ENCODE measurements around the gene MAP1LC3A.
"Not testable (repeated sequence)": the region's sequence is repeated elsewhere in the genome, so short reads cannot be mapped to it uniquely, and the experiment has no call there.

Gene MAP1LC3A

DNA sequence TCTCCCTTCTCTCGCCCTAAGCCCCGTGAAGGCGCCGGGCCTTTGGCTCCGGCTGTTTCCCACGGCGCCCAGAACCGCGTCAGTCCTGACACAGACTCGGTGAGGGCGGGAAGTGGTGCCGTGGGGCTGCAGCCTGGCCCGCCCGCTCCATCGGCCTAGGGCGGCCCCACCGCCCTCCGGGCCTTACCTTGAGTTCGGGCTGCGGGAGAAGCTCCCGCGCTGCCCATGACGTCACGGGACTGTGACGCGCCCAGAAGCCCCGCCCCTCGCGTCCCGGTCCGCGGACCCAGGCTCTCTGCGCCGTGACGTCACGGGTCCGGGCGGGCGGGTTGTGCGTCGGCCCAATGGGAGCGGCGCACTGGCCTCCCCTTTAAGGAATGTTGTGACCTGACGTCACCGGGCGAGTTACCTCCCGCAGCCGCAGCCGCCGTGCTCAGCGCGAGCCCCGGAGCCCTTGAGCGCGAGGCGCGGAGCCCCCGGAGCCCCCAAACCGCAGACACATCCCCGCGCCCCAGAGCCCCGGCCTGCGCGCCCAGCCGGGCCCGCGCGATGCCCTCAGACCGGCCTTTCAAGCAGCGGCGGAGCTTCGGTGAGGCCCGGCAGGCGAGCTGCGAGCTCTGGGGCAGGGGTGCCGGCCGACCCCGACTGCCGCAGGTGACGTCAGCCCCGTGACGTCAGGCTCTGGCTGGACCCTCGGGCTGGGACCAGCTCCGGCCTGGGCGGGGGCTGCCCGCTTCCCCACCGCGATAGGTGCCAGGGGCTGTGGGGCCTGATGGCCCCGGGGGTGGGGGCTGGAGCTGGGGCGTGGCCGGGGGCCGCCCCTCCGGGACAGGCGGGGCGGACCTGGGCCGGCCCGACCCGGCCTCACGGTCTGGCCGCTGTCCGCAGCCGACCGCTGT lies at the start of gene MAP1LC3A:
Gene MAP1LC3A, plus strand, starts transcription at position 399 of the 899 bp plus-strand sequence. Its CDS starts 151 bp downstream, at position 550.
- DNase-seq: peak; percentile 84

DNA sequence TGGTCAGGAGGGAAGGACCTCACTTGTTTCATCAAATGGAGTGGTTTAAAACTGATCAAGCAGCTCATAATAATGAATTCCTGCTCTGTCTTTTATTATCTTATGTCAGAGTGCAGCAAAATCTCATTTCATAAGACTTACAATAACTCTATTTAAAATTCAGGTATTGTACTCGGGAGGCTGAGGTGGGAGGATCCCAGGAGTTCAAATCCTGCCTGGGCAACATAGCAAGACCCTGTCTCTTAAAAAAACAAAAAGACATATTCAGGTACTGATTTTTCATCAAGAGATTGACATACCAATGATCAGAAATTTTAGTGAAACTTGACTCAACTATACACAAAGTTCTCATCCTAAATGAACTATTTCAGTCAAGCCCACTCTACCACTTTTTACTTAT lies 47.9 kb upstream of the MAP1LC3A start:
- DNase-seq: no peak

DNA sequence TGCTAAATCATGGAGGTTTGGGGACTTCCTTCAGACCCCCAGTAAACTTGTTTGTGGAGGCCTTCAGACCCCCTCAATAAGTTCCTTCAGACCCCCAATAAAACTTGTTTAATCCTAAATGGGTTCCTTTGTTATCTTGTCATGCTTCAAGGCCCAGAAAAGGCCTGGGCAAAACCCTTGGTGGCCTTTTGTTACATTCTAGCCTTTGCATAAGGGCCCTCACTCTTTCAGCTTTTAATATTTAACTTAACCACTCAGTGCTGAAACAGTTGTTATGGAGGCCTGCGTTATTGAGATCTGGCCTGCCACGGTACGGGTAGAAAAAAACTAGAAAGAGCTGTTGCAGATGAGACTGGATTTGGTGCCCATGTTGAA lies 46.6 kb upstream of the MAP1LC3A start:
- no peak for DNase-seq

DNA sequence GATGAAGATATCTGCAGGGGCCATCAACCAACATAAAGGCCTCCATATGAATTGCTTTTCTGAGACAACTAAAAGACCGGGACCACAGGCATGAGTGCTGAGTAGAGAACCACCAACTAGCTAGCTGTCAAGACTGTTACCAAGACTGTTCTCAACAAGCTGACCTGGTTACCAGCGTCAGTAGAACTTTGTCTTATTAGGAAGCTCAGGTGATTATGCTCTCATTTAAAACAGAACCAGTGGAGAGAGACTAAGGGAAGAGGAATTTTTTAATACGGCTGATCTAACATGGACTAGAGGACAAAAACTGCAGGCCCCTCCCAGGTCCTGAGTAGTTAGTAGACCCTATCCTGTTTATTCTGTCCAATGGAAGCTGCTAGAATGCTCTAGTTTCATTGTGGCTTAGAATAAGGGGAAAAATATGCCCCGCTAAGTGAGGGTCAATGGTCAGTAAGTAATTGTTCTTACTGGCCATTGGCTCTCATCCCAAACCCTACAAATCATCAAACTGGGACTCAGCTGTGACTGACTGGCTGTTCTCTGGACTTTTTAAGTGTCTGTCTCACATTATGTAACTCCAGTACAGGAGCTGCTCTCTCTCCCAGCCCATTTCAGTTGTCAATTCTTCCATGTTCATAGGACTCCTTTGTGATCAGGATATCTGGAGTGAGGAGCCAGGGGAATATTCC lies 46.1 kb upstream of the MAP1LC3A start:
- no peak for DNase-seq

DNA sequence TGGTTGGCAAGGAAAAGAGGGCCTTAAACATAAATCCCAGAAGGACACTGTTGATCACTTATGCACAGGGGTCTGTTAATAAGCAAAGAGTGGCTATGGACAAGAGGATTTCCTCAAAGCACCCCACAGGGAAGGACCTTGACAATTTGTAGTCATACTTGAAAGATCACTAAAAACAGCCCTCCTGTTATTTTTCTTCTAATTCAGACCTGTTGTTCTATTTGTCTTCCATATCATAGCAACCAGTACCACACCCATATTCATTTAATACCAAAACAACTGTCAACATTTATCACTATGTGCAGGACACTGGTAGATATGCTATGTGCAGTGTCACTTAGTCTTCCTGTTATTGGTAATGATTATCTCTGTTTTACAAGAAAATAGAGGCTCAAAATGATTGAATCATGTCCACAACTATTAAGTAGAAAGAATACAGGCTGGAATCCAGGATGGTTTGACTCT lies 45.5 kb upstream of the MAP1LC3A start:
- DNase-seq: no peak

DNA sequence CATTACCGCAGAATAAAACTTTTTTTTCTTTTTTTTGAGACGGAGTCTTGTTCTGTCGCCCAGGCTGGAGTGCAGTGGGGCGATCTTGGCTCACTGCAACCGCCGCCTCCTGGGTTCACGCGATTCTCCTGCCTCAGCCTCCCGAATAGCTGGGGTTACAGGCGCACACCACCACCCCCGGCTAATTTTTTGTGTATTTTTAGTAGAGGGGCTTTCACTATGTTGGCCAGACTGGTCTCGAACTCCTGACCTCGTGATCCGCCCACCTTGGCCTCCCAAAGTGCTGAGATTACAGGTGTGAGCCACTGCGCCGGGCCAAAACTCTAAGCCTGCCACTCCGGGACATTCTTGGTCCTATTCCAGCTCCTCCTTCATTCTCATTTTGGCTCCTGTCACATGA lies 44.5 kb upstream of the MAP1LC3A start:
- not testable (repeated sequence) for DNase-seq

DNA sequence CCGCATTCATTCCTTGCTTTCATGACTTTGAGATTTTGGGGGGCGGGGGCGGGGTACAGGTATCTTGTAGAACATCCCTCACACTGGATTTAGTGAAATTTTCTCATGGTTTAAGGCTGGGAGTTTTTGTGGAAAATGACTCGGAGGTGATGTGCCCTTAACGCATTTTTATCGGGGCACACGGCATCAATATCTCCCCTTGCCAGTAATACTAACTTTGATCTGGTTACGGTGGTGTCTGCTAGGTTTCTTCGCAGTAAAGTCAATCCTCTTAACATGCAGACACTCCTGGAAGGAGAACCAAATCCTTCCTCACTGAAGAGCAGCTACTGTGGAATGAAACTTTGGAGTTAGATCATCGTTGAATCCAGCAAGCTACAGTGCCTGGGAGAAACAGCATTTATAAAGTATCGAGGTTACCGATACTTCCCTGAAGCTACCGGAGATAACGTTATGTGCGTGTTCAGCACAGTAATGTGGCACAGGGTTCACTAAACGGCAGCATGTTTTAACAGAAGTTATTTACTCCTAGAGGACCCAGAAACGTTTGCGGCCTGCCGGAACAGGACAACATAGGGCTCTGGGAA lies 43.5 kb upstream of the MAP1LC3A start:
- DNase-seq: no peak

DNA sequence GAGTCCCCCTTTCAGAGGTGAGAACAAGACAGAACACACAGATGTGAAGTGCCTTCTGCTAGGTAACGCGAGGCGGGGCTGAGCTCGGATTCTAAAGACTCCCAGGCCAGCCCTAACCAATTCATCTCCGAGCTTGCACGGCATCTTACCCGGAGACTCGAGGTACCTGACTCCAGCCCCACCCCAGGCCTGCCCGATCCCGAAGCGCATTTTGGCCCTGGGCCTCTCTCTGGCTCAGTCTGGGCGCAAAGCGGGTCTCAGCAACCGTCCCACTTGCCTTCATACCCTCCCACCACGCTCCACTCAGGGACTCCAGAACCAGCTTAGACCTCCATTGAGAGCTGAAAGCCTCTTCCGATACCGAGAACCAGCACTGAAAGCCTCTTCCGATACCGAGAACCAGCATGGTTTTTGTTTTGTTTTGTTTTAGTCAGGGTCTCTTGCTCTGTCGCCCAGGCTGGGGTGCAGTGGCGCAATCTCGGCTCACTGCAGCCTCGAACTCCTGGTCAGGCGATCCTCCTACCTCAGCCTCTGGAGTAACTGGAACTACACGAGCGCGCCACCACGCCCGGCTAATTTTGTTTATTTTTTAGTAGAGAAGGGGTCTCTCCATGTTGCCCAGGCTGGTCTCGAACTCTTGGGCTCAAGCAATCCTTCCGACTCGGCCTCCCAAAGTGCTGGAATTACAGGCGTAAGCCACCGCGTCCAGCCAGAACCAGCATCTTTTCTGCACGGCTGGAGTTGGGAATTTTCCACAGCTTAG lies 42.9 kb upstream of the MAP1LC3A start:
- peak; percentile 71 for DNase-seq

DNA sequence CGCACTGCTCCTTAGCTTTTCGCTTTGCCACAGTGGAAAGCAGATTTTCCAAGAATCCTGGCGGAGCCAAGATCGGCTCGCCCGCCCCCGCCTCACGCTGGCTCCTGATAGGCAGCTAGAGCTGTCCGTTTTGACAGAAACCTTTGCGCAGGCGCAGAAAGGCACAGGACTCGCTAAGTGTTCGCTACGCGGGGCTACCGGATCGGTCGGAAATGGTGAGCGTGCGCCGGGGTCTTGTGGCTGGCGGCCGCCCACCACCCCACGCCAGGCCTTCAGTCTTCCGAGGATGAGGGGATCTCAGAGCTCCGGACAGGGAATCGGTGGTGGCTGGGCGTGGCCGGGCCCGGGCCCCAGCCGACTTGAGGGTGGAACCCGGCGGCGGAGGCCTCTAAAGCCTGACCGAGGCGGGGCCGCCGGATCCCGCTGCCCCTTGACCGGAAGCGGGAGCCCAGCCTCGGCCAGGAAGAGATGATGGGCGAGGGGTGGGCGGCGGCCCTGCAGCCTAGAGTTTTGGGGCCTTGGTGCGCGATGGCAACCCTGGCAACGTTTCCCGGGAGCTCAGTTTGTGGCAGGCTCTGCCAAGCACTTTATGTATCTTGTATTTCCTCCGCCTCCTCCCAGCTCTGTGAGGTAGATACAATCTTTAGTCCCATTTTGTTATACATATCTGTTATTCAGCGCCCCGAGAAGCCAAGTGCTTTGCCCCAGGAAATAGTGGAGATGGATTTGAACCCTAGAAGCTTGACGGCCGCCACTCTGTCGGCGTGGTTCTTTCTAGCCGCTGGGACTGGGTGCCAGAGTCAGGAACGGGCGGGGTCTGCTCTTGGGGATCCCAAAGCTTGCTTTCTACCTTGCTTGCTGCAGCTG lies 42.0 kb upstream of the MAP1LC3A start, which contains the start of gene DYNLRB1:
Gene DYNLRB1, plus strand, starts transcription at position 176 of the 867 bp plus-strand sequence. Its CDS starts 37 bp downstream, at position 213.
- DNase-seq: peak; percentile 94

DNA sequence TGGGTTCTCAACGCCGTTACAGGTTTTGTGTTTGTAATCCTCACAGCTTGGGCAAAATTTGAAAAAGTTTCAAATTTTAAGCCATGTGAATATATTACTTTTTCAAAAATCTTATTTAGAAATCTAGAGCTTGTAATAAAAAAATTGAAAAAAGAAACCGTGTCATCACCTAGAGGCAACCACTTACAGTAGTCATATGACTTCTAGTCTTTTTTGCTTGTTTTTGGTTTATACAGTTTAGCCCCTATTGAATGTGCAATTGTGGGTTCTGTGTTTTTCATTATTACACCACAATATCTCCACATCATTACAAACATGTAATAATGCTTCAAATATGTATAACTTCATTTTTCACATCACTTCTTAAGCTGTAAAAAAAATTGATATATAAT lies 41.4 kb upstream of the MAP1LC3A start:
- no peak for DNase-seq

DNA sequence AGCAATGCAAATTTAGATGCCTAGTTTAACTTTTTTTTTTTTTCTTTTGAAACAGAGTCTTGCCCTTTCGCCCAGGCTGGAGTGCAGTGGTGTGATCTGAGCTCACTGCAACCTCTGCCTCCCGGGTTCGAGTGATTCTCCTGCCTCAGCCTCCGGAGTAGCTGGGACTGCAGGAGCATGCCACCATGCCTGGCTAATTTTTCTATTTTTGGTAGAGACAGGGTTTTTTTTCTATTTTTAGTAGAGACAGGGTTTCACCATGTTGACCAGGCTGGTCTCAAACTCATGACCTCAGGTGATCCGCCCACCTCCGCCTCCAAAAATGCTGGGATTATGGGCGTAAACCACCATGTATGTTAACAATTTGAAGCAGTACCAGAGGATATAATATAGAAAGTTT lies 39.7 kb upstream of the MAP1LC3A start:
- DNase-seq: not testable (repeated sequence)

DNA sequence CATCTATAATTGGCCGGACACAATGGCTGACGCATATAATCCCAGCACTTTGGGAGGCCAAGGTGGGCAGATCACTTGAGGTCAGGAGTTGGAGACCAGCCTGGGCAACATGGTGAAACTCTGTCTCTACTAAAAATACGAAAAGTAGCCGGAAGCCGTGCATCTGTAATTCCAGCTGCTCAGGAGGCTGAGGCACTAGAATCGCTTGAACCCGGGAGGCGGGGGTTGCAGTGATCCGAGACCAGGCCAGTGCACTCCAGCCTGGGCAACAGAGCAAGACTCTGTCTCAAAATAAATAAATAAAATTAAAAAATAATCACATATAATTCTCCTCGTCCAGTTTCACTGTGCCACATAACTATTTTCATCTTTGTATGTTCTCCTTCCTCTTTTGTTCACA lies 38.7 kb upstream of the MAP1LC3A start:
- not testable (repeated sequence) for DNase-seq

DNA sequence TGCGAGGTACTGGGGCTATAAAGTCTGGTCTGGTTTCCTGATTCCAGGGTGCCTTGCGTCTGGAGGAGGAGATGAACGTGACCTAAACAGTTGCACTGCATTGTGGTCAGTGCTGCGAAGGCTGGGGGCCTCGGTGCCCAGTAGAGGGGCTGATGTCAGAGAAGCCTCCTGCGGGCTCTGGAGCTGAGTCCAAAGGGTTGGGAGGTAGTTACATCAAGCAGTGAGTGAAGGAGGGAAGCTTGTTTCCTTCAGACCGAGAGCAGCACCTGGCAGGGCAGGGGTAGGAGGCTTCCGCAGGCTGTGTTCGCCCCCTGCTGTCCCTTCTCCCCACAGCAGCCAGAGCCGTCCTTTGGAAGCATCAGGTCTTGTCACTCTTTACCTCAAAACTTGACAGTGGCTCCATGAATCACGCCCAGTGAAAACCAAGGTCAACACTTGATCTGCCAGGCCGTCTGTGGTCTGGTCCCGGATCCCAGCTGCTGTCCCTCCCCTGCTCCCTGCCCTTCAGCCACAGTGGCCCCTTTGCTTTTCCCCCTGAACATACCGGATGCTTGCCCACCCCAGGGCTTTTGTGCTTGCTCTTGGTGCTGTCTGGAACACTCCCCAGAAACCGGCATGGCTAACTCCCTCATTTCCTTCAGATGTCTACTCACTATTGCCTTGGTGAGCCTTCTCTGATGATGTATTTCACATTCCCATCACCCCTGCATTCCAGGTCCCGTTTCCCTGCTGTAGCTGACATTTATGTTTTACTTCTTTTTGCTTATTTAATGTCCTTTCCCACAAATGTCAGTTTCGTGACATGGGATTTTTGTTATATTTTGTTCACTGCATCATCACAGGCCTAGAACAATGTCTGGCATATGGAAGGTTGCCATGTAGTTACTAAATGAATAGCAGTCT lies 35.3 kb upstream of the MAP1LC3A start:
- peak; percentile 3 for DNase-seq

DNA sequence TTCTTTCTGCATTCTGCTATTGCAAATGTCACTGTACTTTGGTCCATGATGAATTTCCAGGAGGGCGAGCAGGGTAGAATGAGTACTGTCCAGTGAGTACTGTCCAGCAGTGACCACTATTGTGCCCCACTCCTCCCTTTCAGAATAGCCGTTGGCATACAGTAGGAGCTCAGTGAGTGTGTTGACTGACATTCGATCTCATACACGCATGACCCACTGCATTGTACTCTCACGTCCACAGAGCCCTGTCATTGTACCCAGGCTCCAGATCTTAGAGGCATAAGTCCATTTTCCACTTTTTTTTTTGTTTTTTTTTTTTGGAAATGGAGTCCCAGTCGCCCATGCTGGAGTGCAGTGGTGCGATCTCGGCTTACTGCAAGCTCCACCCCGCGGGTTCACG lies 34.1 kb upstream of the MAP1LC3A start:
- DNase-seq: no peak

DNA sequence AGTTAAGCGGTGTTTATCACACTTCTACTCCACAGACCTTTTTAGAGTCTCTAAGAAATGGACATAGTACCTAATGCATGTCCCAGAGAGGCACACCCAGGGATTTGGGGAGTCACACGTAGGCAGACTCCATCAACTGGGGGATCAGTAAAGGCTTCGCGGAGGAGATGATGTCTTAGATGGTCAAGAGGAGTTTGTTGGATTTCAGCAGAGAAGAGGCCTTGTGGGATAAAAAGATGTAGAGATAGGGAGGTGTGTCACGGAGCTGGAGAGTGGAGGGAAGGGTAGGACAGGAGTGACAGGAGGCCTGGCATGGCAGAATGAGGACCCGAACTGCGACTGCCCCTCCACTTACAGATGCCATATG lies 33.2 kb upstream of the MAP1LC3A start:
- DNase-seq: no peak

DNA sequence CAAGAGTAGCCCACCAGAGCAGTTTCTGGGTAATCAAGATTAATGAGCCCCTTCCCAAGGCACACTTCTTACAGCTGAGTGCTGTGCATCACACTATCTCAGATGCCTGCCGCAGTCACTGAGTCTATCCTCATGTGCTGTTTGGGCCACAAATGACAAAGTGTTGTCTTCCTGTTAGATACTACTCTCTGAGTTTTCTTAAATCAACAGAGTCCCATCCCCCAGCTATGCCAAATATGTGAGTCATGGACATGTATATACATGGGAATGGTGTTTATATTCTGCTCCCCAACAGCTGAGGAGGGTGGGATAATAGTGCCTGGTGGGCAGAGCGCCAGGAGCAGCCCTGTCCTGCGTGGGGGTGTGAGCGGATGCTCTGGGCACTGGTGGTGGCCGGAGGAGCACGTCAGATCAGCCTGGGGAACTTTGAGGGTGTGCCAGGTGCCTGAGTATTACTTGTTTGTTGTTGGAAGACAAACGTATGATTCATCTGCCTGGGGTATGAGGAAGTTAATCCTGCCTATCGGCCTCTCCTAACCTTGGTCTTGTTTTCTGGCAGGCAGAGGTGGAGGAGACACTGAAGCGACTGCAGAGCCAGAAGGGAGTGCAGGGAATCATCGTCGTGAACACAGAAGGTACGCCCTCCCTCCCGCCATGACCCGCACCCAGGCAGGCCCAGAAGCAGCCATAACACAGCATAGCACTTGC lies 32.7 kb upstream of the MAP1LC3A start:
- no peak for DNase-seq

DNA sequence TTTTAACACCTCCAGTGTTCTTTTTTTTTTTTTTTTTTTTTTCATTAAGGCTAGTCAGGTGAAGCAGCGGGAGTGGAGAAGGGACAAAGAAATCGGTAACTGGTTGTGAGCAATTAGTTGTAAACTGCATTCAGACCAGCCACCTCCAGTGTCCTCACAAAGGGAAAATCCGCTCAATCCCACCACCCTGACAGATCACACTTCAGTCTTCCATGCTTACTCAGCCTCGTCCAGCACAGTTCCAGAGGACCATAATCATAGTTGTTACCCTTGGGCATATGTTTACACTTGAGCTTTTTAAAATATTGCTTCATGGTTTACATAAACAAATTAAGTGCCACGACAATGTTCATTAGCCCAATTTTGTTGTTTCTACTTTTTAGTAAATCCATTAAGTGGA lies 32.1 kb upstream of the MAP1LC3A start:
- DNase-seq: no peak

DNA sequence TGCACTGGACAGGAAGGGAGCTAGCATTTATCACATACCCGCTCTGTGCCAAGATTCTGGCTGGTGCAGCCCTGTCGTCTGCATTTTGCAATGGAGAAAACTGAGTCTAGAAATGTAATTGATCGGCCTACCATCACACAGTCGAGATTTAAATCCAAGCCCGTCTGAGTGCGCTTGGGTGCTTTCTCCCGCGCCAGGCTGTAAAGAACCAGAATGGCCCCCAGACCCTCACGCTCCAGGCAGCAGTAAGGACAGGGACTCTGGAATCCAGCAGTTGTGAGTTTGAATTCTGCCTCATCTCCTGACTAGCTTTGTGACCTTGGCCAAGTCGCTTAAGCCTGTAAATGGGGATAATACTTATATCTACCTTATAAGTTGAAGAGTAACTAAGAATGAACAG lies 31.5 kb upstream of the MAP1LC3A start:
- no peak for DNase-seq

DNA sequence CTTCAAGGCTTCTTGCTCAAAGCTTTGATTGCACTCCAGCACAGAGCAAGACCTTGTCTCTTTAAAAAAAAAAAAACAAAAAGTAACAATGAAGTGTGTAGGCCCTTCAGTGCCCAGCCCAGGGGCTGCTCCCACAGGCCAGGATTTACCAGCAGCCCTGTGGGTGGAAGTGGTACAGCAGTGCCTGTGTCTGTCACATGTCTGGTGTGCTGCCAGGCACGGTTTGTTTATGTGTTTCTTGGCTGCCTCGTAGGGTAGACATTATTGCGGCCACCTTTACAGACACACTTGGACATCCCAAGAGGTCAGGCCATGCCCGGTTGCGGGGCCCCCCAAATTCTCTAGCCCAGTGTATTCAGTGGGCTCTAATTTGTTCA lies 29.6 kb upstream of the MAP1LC3A start:
- no peak for DNase-seq

DNA sequence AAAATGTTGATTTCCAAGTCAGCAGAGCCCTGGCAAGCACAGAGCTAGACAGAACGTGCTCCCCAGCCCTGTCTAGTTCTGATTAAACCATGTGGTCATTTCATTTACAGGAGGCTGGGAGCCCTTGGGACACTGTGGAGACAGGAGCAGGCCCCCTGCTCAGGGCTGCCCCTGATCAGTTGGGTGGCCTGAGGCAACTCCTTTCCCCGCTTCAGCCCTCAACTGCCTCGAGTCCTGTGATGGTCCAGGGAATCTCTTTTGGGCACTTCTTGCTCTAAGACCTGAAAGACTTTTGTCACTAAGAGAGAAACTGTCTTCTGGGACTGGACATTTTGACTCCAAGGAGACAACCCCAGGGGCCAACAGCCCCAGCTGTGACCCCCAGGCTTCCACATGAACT lies 28.8 kb upstream of the MAP1LC3A start:
- no peak for DNase-seq
